Prostate gland (tissue), 2 donors: ENCODE measurements around the gene ITGB1.

ENCODE experiments used
- POLR2A ChIP-seq: fragments of 450-650 bp; IDR thresholded peaks from one replicate; pipeline ENCODE4 v1.6.1; 2016; ENCODE audit warnings: antibody characterized with exemption, mild to moderate bottlenecking
- TF ChIP-seq, protein P1 (sequence below), 4 experiments: fragments of 200-600 bp in 2 of 4; fragments of 450-650 bp in 2 of 4; sonication (generic) in 2 of 4; IDR thresholded peaks; 1 replicate in 3 of 4; 2 replicates in 1 of 4; pipeline ENCODE4 v1.5.1; 2016 to 2019; ENCODE audit warnings: antibody characterized with exemption in 4 of 4, mild to moderate bottlenecking in 2 of 4, moderate library complexity in 2 of 4

- TF ChIP-seq, protein P1, sequence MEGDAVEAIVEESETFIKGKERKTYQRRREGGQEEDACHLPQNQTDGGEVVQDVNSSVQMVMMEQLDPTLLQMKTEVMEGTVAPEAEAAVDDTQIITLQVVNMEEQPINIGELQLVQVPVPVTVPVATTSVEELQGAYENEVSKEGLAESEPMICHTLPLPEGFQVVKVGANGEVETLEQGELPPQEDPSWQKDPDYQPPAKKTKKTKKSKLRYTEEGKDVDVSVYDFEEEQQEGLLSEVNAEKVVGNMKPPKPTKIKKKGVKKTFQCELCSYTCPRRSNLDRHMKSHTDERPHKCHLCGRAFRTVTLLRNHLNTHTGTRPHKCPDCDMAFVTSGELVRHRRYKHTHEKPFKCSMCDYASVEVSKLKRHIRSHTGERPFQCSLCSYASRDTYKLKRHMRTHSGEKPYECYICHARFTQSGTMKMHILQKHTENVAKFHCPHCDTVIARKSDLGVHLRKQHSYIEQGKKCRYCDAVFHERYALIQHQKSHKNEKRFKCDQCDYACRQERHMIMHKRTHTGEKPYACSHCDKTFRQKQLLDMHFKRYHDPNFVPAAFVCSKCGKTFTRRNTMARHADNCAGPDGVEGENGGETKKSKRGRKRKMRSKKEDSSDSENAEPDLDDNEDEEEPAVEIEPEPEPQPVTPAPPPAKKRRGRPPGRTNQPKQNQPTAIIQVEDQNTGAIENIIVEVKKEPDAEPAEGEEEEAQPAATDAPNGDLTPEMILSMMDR (IDR thresholded peaks at IDR 0.05) = no peak
- no peak for TF ChIP-seq POLR2A
These were observed 3.4 kb upstream of the ITGB1 start for GRCh38 chr10:32961343-32961894.
